VCaP (cell line): Measurements from ENCODE around the gene KCTD10.
"Not testable (repeated sequence)": the region's sequence is repeated elsewhere in the genome, so short reads cannot be mapped to it uniquely, and the experiment has no call there.

Experiments used
- H3K27ac ChIP-seq: fragments of 450-650 bp; 2 replicates; pipeline ENCODE4 v1.5.1; 2017
- CTCF ChIP-seq: fragments of 450-650 bp; conservative IDR thresholded peaks from 2 replicates; pipeline ENCODE4 v1.5.1; 2017; ENCODE audit warnings: mild to moderate bottlenecking, moderate library complexity

The KCTD10 gene

GRCh38 chr12:109480356-109480755 is 3.3 kb upstream of the KCTD10 start:
- TF ChIP-seq CTCF = no peak
- H3K27ac ChIP-seq = no peak overlapping the region

GRCh38 chr12:109479761-109480160 is 2.7 kb upstream of the KCTD10 start:
- no peak for TF ChIP-seq CTCF
- H3K27ac ChIP-seq = no peak overlapping the region

GRCh38 chr12:109477963-109478315 is 839 bp upstream of the KCTD10 start:
- no peak for TF ChIP-seq CTCF
- H3K27ac ChIP-seq = peak overlapping the region; percentile 96

- no peak for TF ChIP-seq CTCF
Observed at GRCh38 chr12:109476807-109477184, 304 bp downstream of the KCTD10 start.

GRCh38 chr12:109475993-109476806 is 900 bp downstream of the KCTD10 start:
- TF ChIP-seq CTCF = no peak
- H3K27ac ChIP-seq = peak overlapping the region; percentile 96

More at GRCh38 chr12:109476807-109477184, 304 bp downstream of the KCTD10 start:
- H3K27ac ChIP-seq = peak overlapping the region; percentile 96

GRCh38 chr12:109475121-109475520 is 2.0 kb downstream of the KCTD10 start:
- H3K27ac ChIP-seq = no peak overlapping the region
- TF ChIP-seq CTCF = no peak

GRCh38 chr12:109473526-109474270 is 3.4 kb downstream of the KCTD10 start:
- not testable (repeated sequence) for H3K27ac ChIP-seq

GRCh38 chr12:109473006-109473405 is 4.1 kb downstream of the KCTD10 start:
- no peak for TF ChIP-seq CTCF
- H3K27ac ChIP-seq = no peak overlapping the region
